Measurements from ENCODE around the gene ZNF609. TPM values are rescaled to one million over a fixed set of nuclear protein-coding genes. Genes with fewer than 3 reads are reported as not detected.

ZNF609 gene
- polyA plus RNA-seq, 3 donors, result 33.6 to 36.4 (median 34.3) TPM

- no peak for DNase-seq (ENCODE audit: low read depth in 3 of 3, low spot score in 2 of 3)
Measured at GRCh38 chr15:64688770-64689169, 228.4 kb downstream of the ZNF609 start.

- no peak for DNase-seq (ENCODE audit: low read depth in 3 of 3, low spot score in 2 of 3)
Measured at GRCh38 chr15:64690008-64690407, 229.6 kb downstream of the ZNF609 start.

- DNase-seq (ENCODE audit: low read depth in 3 of 3, low spot score in 2 of 3), result no peak
Measured at GRCh38 chr15:64690578-64691296, 230.4 kb downstream of the ZNF609 start.

GRCh38 chr15:64691896-64692565 lies 231.7 kb downstream of the ZNF609 start:
- DNase-seq (ENCODE audit: low read depth in 3 of 3, low spot score in 2 of 3), result no peak

- DNase-seq (ENCODE audit: low read depth in 3 of 3, low spot score in 2 of 3), result no peak
Measured at GRCh38 chr15:64693134-64693533, 232.8 kb downstream of the ZNF609 start.

GRCh38 chr15:64694816-64695215 lies 234.4 kb downstream of the ZNF609 start:
- DNase-seq (ENCODE audit: low read depth in 3 of 3, low spot score in 2 of 3), result no peak

- DNase-seq (ENCODE audit: low read depth in 3 of 3, low spot score in 2 of 3), result no peak
Measured at GRCh38 chr15:64695561-64695992, 235.2 kb downstream of the ZNF609 start.

GRCh38 chr15:64696481-64696880 lies 236.1 kb downstream of the ZNF609 start:
- no peak for DNase-seq (ENCODE audit: low read depth in 3 of 3, low spot score in 2 of 3)

GRCh38 chr15:64697911-64698369 lies 237.6 kb downstream of the ZNF609 start:
- no peak for DNase-seq (ENCODE audit: low read depth in 3 of 3, low spot score in 2 of 3)

- no peak for DNase-seq (ENCODE audit: low read depth in 3 of 3, low spot score in 2 of 3)
Measured at GRCh38 chr15:64698823-64699222, 238.4 kb downstream of the ZNF609 start.

- peak in 1 of 3 donors; percentile 57 for DNase-seq (ENCODE audit: low read depth in 3 of 3, low spot score in 2 of 3)
Measured at GRCh38 chr15:64699751-64700388, 239.5 kb downstream of the ZNF609 start.

- no peak for DNase-seq (ENCODE audit: low read depth in 3 of 3, low spot score in 2 of 3)
Measured at GRCh38 chr15:64701051-64701450, 240.7 kb downstream of the ZNF609 start.

GRCh38 chr15:64701482-64702184 lies 241.3 kb downstream of the ZNF609 start:
- DNase-seq (ENCODE audit: low read depth in 3 of 3, low spot score in 2 of 3), result no peak

GRCh38 chr15:64702816-64703631 lies 242.6 kb downstream of the ZNF609 start:
- DNase-seq (ENCODE audit: low read depth in 3 of 3, low spot score in 2 of 3), result peak in 2 of 3 donors; percentile 89 to 90

- no peak for DNase-seq (ENCODE audit: low read depth in 3 of 3, low spot score in 2 of 3)
Measured at GRCh38 chr15:64703632-64703959, 243.2 kb downstream of the ZNF609 start.

- no peak for DNase-seq (ENCODE audit: low read depth in 3 of 3, low spot score in 2 of 3)
Measured at GRCh38 chr15:64705006-64705405, 244.6 kb downstream of the ZNF609 start.

GRCh38 chr15:64706011-64706911 lies 245.9 kb downstream of the ZNF609 start:
- no peak for DNase-seq (ENCODE audit: low read depth in 3 of 3, low spot score in 2 of 3)

- DNase-seq (ENCODE audit: low read depth in 3 of 3, low spot score in 2 of 3), result no peak
Measured at GRCh38 chr15:64710676-64711428, 250.5 kb downstream of the ZNF609 start.

GRCh38 chr15:64712353-64712752 lies 252.0 kb downstream of the ZNF609 start:
- DNase-seq (ENCODE audit: low read depth in 3 of 3, low spot score in 2 of 3), result no peak
